ENCODE results near the gene MTA3.
"Not testable (repeated sequence)": the region's sequence is repeated elsewhere in the genome, so short reads cannot be mapped to it uniquely, and the experiment has no call there.

The MTA3 gene

DNA sequence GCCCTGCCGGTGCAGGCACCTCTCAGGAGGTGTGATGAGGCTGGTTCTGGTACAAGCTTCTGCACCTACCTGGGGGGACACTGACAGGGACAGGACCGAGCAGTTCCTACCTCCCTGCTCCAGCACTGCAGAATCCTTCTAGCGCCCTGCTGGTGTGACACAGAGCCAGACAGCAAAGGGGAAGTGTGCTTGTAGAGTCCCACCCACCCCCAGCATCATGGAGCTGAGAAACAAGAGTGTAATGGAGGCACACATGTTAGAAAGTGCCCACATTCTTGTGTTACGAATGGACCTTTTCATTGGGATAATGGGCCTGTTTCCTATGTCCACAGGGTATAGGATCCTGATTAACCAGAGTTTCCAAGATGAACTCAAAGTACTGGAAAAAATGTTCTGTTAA is 157.2 kb downstream of the MTA3 start:
- FAIRE-seq (no peak), DNase-seq (ENCODE audit: insufficient read length, low spot score) (no peak)
- TF ChIP-seq, protein P1, sequence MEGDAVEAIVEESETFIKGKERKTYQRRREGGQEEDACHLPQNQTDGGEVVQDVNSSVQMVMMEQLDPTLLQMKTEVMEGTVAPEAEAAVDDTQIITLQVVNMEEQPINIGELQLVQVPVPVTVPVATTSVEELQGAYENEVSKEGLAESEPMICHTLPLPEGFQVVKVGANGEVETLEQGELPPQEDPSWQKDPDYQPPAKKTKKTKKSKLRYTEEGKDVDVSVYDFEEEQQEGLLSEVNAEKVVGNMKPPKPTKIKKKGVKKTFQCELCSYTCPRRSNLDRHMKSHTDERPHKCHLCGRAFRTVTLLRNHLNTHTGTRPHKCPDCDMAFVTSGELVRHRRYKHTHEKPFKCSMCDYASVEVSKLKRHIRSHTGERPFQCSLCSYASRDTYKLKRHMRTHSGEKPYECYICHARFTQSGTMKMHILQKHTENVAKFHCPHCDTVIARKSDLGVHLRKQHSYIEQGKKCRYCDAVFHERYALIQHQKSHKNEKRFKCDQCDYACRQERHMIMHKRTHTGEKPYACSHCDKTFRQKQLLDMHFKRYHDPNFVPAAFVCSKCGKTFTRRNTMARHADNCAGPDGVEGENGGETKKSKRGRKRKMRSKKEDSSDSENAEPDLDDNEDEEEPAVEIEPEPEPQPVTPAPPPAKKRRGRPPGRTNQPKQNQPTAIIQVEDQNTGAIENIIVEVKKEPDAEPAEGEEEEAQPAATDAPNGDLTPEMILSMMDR (IDR thresholded peaks at IDR 0.05; ENCODE audit: insufficient read depth, missing control alignments): no peak

DNA sequence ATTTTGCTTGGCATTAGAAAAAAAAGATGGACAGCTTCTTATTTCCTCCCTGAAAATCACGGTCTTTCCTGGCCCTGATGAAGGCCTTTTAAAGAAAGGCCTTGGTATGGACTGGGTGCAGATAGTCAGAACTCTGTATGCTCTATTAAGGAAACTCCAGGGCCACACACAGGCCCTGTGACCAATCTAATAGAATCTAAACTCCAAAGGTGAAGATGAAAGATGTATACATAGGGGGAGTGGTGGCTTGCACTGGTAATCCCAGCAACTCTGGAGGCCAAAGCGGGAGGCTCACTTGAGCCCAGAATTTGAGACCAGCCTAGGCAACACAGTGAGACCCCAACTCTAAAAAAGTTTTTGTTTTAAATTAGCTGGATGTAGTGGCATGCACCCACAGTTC is 158.2 kb downstream of the MTA3 start:
- FAIRE-seq (no peak), DNase-seq (ENCODE audit: insufficient read length, low spot score) (no peak)
- TF ChIP-seq, protein P1 (IDR thresholded peaks at IDR 0.05; ENCODE audit: insufficient read depth, missing control alignments): no peak

DNA sequence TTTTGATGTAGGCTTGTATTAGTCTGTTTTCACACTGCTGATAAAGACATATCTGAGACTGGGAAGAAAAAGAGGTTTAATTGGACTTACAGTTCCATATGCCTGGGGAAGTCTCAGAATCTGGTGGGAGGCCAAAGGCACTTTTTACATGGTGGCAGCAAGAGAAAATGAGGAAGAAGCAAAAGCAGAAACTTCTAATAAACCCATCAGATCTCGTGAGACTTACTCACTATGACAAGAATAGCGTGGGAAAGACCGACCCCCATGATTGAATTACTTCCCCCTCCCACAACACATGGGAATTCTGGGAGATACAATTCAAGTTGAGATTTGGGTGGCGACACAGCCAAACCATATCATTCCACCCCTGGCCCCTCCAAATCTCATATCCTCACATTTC is 162.9 kb downstream of the MTA3 start:
- DNase-seq (ENCODE audit: insufficient read length, low spot score); FAIRE-seq: not testable (repeated sequence)

DNA sequence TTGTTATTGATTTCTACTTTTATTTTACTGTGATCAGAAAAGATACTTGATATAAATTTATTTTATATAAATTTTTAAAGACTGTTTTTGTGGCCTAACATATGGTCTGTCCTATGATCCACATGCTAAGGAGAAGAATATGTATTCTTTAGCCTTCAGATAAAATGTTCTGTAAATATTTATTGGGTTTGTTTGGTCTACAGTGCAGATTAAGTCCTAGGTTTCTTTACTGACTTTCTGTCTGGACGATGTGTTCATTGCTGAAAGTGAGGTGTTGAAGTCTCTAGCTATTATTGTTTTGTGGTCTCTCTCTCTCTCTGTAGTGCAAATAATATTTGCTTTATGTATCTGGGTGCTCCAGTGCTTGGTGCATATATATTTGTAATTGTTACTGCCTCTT is 165.4 kb downstream of the MTA3 start:
- no peak for DNase-seq (ENCODE audit: insufficient read length, low spot score)
- TF ChIP-seq, protein P1 (IDR thresholded peaks at IDR 0.05; ENCODE audit: insufficient read depth, missing control alignments): no peak
- FAIRE-seq: no peak

DNA sequence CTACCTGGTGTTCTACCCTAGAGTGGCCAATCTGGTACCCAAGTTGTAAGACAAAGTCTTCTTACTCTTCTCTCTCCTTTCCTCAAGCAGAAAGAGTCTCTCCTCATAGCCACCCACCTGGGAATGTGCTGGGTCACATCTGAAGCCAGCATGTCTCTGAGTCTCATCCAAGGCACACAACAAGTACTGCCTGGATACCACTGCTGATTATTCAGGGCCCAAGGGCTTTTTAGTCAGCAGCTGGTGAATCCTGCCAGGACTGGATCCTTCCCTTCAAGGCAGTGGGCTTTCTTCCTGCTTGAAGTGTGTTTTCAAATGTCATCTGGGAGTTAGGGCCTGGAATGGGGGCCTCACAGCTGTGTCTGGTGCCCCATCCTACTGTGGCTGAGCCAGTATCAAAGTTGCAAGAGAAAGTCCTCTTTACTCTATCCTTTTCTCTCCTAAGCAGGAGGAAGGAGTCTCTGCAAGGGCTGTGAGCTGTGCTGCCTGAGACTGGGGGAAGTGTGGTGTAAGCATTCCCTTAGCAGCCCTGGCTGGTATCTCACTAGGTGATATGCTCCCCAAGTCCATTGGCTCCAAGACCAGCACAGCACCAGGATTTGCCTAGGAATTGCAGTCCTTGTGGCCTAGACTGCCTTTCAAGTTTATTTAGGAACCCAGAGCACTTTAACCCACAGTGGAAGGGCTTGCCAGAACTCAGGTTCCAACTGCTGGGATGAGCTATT is 168.3 kb downstream of the MTA3 start:
- TF ChIP-seq, protein P1 (IDR thresholded peaks at IDR 0.05; ENCODE audit: insufficient read depth, missing control alignments): no peak
- FAIRE-seq: no peak
- no peak for DNase-seq (ENCODE audit: insufficient read length, low spot score)

DNA sequence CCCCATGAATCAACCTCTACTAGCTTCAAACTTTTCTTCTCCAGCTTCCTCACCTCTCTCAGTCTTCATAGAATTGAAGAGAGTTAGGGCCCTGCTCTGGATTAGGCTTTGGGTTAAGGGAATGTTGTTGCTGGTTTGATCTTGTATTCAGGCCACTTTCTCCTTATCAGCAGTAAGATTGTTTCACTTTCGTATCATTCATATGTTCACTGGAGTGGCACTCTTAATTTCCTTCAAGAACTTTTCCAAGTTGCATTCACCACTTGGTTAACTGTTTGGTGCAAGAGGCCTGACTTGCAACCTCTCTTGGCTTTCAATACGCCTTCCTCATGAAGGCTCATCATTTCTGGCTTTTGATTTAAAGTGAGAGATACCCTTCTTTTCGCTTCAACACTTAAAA is 172.7 kb downstream of the MTA3 start:
- FAIRE-seq (no peak), DNase-seq (ENCODE audit: insufficient read length, low spot score) (no peak)
- TF ChIP-seq, protein P1 (IDR thresholded peaks at IDR 0.05; ENCODE audit: insufficient read depth, missing control alignments): no peak

DNA sequence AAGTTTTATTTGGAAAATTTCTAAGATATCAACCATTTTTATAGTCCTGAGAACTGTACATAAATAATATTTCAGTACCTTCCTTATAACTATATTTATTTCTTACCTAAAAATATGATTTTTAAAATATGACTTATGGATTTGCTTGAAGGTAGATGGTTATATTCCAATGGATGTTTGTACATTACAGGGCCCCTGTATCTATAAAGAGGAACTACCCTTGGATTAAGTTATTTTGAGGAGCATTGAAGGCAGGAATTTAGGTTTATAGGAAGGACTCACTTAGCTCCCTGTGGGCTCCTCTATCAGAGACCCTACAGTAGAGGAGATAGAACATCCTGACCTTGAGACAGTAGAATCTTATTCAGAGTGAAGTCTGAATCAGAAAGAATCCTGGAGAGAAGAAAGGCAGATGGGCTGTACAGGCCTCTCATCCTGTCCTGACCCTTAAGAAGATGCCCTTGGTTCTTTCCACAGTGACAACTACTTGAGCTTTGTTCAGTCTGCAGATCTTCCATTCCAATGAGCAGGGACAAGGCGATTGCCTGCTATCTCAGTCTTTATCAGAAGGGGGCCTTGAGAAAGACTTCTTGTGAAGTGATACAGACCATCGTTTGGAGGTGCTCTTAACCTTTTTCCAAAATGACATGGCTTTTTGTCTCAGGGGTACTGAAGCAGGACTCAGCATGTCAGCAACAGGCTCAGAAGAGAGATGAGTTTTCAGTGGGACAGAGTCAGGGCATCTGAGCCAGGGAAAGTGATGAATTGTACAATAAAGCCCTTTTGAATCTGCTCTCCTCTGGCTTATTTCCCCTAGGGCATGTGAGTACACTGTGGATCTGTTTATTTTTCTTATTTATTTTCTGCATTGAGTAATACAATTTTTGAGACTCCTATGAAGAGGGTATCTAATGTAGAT is 174.6 kb downstream of the MTA3 start:
- FAIRE-seq: no peak
- TF ChIP-seq, protein P1 (IDR thresholded peaks at IDR 0.05; ENCODE audit: insufficient read depth, missing control alignments): no peak
- DNase-seq (ENCODE audit: insufficient read length, low spot score): no peak
